MCF 10A (cell line): ENCODE data around the gene CSAD. TPM values are rescaled to one million over a fixed set of nuclear protein-coding genes. Genes with fewer than 3 reads are reported as not detected.
A peak's percentile ranks its signal among the peaks of the same experiment; 100 is the strongest.
"Not testable (repeated sequence)": the region's sequence is repeated elsewhere in the genome, so short reads cannot be mapped to it uniquely, and the experiment has no call there.

Source experiments
- BruUV-seq: library from RNA; stranded (reverse); fragments of 400-500 nt; replicated peaks from 2 replicates; lab custom pipeline; 2021; lab: Mats Ljungman, UMichigan
- CTCF ChIA-PET: fragments of 300-600 bp; sonication (Branson Sonifier 250); formaldehyde crosslinking; extraction: SDS; loops from one replicate; lab custom pipeline; 2021; ENCODE audit warnings: antibody characterized with exemption, inconsistent platforms; lab: Yijun Ruan, JAX
- POLR2A ChIA-PET: fragments of 300-600, 350-650 bp; sonication (Branson Sonifier 250); formaldehyde crosslinking; extraction: SDS; loops from one replicate; lab custom pipeline; 2020; ENCODE audit warnings: antibody characterized with exemption, inconsistent platforms; lab: Yijun Ruan, JAX
- DNase-seq: peaks from one replicate; pipeline ENCODE4 v3.0.0-alpha.2; 2018; ENCODE audit not compliant: unreplicated experiment
- H3K27ac Mint-ChIP-seq: one replicate; pipeline ENCODE4 v1.8.0; 2022; ENCODE audit warnings: mild to moderate bottlenecking, low read depth, mixed read lengths; ENCODE audit not compliant: unreplicated experiment
- H3K27me3 Mint-ChIP-seq: one replicate; pipeline ENCODE4 v1.8.0; 2022; ENCODE audit warnings: mixed read lengths; ENCODE audit not compliant: insufficient read depth, unreplicated experiment
- H3K36me3 Mint-ChIP-seq: one replicate; pipeline ENCODE4 v1.8.0; 2022; ENCODE audit warnings: mild to moderate bottlenecking, moderate library complexity, mixed read lengths; ENCODE audit not compliant: insufficient read depth, unreplicated experiment
- H3K4me1 Mint-ChIP-seq: one replicate; pipeline ENCODE4 v1.8.0; 2022; ENCODE audit warnings: mixed read lengths; ENCODE audit not compliant: insufficient read depth, unreplicated experiment
- H3K4me3 Mint-ChIP-seq: one replicate; pipeline ENCODE4 v1.8.0; 2022; ENCODE audit warnings: mild to moderate bottlenecking, moderate library complexity, mixed read lengths; ENCODE audit not compliant: unreplicated experiment
- H3K9me3 Mint-ChIP-seq: one replicate; pipeline ENCODE4 v1.8.0; 2022; ENCODE audit warnings: mixed read lengths; ENCODE audit not compliant: unreplicated experiment
- intact Hi-C: fragments of 100-400 bp; cut with micrococcal nuclease; formaldehyde crosslinking; loops from 2 replicates; pipeline ENCODE4 v1.14.1; 2022
- total RNA-seq: library from RNA; stranded (reverse); gene quantifications from 2 replicates; pipeline ENCODE4 v1.2.3, GENCODE V29; 2022
- TF ChIP-seq, protein P1 (sequence below): fragments of 200-600 bp; IDR thresholded peaks from one replicate; pipeline ENCODE4 v1.8.0; 2022; ENCODE audit warnings: antibody characterized with exemption, mild to moderate bottlenecking; ENCODE audit not compliant: unreplicated experiment

CSAD gene
- total RNA-seq, 1 experiment from 2014 or later: 22.7 TPM

DNA sequence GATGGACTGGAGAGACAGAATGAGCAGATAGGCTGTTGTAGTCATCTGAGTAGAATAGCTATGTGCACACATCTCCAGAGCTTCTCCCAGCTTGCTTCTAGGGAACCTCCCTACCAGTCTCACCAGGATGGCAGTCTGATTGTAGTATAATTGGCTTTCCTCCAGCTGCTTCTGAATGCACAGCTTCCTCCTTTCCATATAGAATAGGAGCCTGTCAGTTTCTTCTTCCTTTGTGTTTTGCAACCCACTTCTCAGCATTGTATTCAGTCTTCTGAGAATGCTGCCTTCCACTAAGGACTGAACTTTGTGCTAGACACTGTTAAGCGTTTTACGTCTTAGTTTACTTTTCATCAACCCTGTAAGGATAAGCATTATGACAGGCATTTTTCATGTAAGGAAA, 2.2 kb upstream of the CSAD start:
- H3K27me3 Mint-ChIP-seq: no peaks in the 10 kb centered on the region
- peaks cover 69% of the 10 kb centered on the region for H3K36me3 Mint-ChIP-seq
- CTCF ChIA-PET: interaction anchor here (0.7 to 2.0 kb wide), 7 partner anchors 8 to 135 kb away, joined by 3 to 5 read pairs (median 3); no protein-coding TSS in a partner anchor
- no TSS peak for BruUV-seq
- no peak overlapping the region for H3K27ac Mint-ChIP-seq
- peak overlapping the region; percentile 95 for H3K4me3 Mint-ChIP-seq
- peaks cover 26% of the 10 kb centered on the region for H3K4me1 Mint-ChIP-seq
- POLR2A ChIA-PET: interaction anchor here (1.1 to 3.2 kb wide), 2 partner anchors 12 to 138 kb away, joined by 6 to 14 read pairs; partner anchors contain the start of gene AAAS
- no peak for DNase-seq
- intact Hi-C loops: no loop called here
- TF ChIP-seq, protein P1, sequence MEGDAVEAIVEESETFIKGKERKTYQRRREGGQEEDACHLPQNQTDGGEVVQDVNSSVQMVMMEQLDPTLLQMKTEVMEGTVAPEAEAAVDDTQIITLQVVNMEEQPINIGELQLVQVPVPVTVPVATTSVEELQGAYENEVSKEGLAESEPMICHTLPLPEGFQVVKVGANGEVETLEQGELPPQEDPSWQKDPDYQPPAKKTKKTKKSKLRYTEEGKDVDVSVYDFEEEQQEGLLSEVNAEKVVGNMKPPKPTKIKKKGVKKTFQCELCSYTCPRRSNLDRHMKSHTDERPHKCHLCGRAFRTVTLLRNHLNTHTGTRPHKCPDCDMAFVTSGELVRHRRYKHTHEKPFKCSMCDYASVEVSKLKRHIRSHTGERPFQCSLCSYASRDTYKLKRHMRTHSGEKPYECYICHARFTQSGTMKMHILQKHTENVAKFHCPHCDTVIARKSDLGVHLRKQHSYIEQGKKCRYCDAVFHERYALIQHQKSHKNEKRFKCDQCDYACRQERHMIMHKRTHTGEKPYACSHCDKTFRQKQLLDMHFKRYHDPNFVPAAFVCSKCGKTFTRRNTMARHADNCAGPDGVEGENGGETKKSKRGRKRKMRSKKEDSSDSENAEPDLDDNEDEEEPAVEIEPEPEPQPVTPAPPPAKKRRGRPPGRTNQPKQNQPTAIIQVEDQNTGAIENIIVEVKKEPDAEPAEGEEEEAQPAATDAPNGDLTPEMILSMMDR: no peak
- no peaks in the 10 kb centered on the region for H3K9me3 Mint-ChIP-seq

DNA sequence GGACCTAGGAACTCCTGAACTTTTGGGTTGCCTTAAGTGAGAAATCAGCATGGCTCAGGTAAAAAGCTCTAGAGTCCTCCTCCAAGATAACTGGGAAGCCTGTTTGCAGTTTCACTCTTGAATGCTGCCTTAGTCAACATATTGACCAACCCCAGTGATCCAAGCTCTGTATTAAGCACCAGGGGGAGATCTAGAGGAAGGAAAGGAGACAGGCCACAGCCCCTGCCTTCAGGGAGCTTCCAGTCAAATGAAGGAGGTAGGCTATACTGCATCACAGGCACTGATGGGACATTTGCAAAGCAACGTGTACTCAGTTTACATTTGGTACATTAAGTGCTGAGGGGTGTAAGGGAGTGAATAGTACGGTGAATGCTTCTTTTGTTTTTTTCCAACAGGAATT, 1.2 kb upstream of the CSAD start:
- ChIA-PET POLR2A (interaction anchor here (0.7 to 3.2 kb wide), 14 partner anchors 8 to 139 kb away, joined by 3 to 21 read pairs (median 10); partner anchors contain the start of genes AAAS, ESPL1, MYG1 and PFDN5), CTCF (interaction anchor here (0.5 to 3.0 kb wide), 11 partner anchors 9 to 197 kb away, joined by 3 to 13 read pairs (median 4); no protein-coding TSS in a partner anchor)
- Mint-ChIP-seq H3K4me3 (peak overlapping the region; percentile 95), H3K9me3 (no peaks in the 10 kb centered on the region), H3K27me3 (no peaks in the 10 kb centered on the region), H3K36me3 (peaks cover 64% of the 10 kb centered on the region), H3K27ac (peak overlapping the region; percentile 94), H3K4me1 (peaks cover 26% of the 10 kb centered on the region)
- TSS peak; percentile 42 for BruUV-seq
- DNase-seq: no peak
- TF ChIP-seq, protein P1: no peak
- intact Hi-C loops: no loop called here

DNA sequence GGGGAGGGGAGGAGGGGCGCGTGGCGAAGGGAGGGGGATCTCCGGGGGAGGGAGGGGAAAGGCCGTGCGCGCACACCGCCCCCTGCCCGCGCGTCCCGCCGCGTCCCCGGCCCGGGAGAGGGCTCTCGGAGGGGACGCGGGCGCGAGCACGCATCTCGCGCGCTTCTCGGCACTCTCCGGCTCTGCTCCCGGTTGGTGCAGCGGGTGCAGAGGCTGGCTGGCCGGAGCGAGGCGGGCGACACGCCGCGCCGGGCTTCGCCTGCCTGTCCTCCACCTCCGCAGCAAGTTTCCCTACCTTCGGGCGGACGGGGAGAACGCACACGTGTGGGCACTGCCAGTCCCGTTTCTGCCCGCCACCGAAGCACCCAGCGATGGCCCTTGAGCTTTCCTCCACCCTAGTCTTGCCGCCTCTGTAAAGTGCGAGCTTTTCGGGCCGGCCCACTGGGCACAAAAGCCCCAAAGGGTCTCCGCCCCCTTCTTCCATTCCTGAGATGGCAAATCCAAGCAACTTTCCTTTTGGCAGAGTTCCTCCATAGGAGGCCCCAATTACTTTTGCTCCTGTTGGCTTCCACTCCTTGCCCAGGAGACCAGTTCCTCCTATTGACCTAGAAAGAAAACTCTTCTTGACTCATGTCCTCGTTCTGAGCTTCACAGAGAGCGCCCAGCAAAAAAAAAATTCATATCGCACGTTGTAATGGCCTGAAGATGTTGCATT, 363 bp upstream of the CSAD start:
- H3K4me3 Mint-ChIP-seq: peak overlapping the region; percentile 95
- no TSS peak for BruUV-seq
- CTCF ChIA-PET: interaction anchor here (0.6 to 3.0 kb wide), 9 partner anchors 20 to 198 kb away, joined by 3 to 13 read pairs (median 4); no protein-coding TSS in a partner anchor
- peaks cover 26% of the 10 kb centered on the region for H3K4me1 Mint-ChIP-seq
- POLR2A ChIA-PET: interaction anchor here (0.6 to 3.2 kb wide), 31 partner anchors 9 to 320 kb away, joined by 3 to 21 read pairs (median 5); partner anchors contain the start of genes AAAS, EIF4B, ESPL1 and MYG1
- H3K27me3 Mint-ChIP-seq: no peaks in the 10 kb centered on the region
- TF ChIP-seq, protein P1: no peak
- no peaks in the 10 kb centered on the region for H3K9me3 Mint-ChIP-seq
- H3K27ac Mint-ChIP-seq: peak overlapping the region; percentile 94
- H3K36me3 Mint-ChIP-seq: peaks cover 55% of the 10 kb centered on the region
- intact Hi-C loops: no loop called here
- DNase-seq: peak; percentile 68

DNA sequence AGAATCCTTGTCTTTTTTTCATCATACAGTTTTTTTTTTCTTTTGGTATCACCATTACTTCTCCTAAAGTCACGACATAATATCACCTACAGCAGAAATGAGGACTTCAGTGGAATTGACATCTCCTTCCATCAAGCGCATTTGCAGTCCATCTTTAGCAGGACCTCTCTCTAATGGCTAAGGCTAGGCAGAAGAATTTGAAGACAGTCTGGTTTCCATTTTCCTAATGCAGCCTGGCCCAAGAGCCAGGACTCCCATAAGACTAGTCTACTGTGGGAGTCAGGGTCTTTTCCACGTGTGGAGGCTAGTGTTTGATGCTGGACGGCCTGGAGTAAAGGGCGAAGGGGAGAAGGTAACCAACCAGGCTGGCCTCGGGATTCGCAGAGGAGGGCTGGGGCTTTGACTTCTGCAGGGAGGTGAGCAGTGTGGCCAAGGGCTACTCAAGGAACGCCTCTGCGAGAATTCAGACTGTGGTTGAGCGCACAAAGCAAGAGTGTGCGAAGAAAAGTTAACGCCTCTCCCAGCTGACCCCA, 972 bp downstream of the CSAD start:
- TF ChIP-seq, protein P1: no peak
- DNase-seq: no peak
- Mint-ChIP-seq H3K4me1 (peaks cover 35% of the 10 kb centered on the region), H3K4me3 (peak overlapping the region; percentile 95), H3K36me3 (peaks cover 42% of the 10 kb centered on the region), H3K27me3 (no peaks in the 10 kb centered on the region), H3K27ac (peak overlapping the region; percentile 94), H3K9me3 (no peaks in the 10 kb centered on the region)
- TSS peak; percentile 72 for BruUV-seq
- ChIA-PET POLR2A (interaction anchor here (0.6 to 3.2 kb wide), 23 partner anchors 10 to 321 kb away, joined by 3 to 21 read pairs (median 8); partner anchors contain the start of genes AAAS, EIF4B, ESPL1 and MYG1), CTCF (interaction anchor here (0.5 to 3.0 kb wide), 3 partner anchors 19 to 169 kb away, joined by 4 to 13 read pairs (median 6); no protein-coding TSS in a partner anchor)
- intact Hi-C loops: no loop called here

DNA sequence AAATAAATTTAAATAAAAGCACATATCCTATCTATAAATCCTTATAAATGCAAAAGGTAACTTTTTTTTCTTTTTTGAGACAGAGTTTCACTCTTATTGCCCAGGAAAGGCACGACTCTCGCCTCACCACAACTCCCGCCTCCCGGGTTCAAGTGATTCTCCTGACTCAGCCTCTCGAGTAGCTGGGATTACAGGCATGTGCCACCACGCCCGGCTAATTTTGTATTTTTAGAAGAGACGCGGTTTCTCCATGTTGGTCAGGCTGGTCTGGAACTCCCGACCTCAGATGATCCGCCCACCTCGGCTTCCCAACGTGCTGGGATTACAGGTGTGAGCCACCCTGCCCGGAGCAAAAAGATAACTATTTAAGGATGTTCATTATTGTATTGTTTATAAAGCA, 1.9 kb downstream of the CSAD start:
- H3K27me3 Mint-ChIP-seq, DNase-seq, intact Hi-C loops, H3K9me3 Mint-ChIP-seq, BruUV-seq: not testable (repeated sequence)
- ChIA-PET POLR2A (interaction anchor here (0.6 to 2.8 kb wide), 5 partner anchors 20 to 211 kb away, joined by 3 to 21 read pairs (median 6); partner anchors contain the start of gene EIF4B), CTCF (interaction anchor here (0.6 to 3.0 kb wide), 3 partner anchors 12 to 76 kb away, joined by 3 to 13 read pairs (median 4); partner anchors contain the start of gene SOAT2)
- peaks cover 37% of the 10 kb centered on the region for H3K4me1 Mint-ChIP-seq
- H3K36me3 Mint-ChIP-seq: peaks cover 36% of the 10 kb centered on the region
- peak overlapping the region; percentile 94 for H3K27ac Mint-ChIP-seq
- peak overlapping the region; percentile 95 for H3K4me3 Mint-ChIP-seq
